Activated CD8-positive, alpha-beta memory T cell treated with anti-CD3 and anti-CD28 coated beads, Interleukin-2, amount 50 U/mL, for 24 hours (primary cell): ENCODE data around the gene LSS.
"Not testable (repeated sequence)": the region's sequence is repeated elsewhere in the genome, so short reads cannot be mapped to it uniquely, and the experiment has no call there.

Experiments
- DNase-seq: peaks from one replicate; pipeline ENCODE4 v3.0.0-alpha.2; 2020; ENCODE audit errors: extremely low read depth

Gene LSS

DNA sequence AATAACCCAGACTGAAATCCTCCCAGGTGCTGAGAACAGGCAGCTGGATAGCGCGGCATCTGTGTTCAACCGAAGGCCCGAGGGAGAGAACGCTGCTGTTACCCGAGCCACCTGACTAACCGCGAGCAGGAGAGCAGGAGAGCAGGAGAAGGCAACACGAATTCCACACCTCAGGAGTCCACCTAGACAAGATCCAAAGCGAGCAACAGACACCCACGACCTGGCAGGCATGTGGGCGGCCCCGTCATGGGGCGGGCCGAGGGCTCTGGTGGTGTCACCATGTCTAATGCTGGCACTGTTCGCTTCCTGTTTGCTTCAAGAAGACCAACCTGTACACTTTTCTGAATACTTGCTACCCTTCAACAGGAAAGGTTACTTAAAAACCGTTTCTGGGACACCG, 23.4 kb downstream of the LSS start:
- no peak for DNase-seq

DNA sequence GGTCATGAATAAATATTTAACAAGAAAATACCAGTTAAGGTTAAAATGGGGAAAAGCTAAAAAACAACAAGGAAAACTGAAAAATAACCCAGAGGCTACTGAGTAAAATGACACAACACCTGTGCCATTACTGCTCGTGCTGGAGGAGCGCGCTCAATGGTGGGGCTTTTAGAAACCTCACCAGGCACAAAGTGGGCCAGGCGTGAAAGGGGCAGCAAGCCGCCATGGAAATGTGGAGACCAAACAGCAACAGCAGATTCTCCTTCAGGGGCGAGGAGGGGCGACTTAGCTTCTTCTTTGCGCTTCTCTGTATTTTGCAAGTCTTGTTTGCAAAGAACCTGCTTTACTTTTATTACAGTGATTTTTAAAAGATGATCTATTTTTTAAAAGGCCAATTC, 25.4 kb downstream of the LSS start:
- DNase-seq: no peak

DNA sequence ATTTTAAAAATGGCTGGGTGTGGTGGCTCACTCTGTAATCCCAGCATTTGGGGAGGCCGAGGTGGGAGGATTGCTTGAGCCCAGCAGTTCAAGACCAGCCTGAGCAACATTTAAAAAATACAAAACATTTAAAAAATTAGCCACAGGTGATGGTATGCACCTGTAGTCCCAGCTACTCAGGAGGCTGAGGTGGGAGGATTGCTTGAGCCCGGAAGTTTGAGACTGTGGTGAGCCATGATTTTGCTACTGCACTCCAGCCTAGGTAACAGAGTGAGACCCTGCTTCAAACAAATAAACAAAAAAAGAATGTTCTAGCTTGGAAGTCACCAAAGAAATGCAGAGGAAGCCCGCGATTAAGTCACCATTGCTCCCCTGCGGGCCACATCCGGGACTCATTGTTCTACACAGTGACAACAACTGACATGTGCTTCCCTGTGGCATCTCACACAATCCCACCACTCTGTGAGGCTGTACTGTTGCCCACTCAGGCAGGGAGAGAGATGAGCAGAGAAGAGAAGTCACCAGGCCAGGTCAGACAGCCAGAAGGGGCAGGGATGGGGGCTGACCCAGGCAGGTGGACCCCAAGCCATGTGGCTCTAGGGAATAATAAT, 25.9 kb downstream of the LSS start:
- DNase-seq: no peak

DNA sequence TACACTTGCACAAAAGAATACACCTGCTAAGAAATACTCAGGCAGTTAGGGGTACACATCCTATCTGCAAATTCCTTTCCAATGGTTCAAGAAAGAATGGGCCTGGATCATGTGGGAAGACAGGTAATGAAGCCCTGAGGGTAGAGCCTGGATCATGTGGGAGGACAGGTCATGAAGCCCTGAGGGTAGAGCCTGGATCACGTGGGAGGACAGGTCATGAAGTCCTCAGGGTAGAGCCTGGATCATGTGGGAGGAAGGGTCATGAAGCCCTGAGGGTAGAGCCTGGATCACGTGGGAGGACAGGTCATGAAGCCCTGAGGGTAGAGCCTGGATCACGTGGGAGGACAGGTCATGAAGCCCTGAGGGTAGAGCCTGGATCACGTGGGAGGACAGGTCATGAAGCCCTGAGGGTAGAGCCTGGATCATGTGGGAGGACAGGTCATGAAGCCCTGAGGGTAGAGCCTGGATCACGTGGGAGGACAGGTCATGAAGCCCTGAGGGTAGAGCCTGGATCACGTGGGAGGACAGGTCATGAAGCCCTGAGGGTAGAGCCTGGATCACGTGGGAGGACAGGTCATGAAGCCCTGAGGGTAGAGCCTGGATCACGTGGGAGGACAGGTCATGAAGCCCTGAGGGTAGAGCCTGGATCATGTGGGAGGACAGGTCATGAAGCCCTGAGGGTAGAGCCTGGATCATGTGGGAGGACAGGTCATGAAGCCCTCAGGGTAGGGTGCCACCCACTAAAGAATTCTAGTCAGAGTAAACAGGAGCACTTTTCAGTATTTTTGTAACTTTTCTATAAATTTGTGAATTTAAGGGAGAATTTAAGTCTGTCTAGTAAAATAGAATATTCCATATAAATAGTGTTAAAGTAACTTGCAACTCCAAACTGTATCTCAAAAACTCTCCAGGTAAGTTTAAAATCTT, 27.4 kb downstream of the LSS start:
- not testable (repeated sequence) for DNase-seq

DNA sequence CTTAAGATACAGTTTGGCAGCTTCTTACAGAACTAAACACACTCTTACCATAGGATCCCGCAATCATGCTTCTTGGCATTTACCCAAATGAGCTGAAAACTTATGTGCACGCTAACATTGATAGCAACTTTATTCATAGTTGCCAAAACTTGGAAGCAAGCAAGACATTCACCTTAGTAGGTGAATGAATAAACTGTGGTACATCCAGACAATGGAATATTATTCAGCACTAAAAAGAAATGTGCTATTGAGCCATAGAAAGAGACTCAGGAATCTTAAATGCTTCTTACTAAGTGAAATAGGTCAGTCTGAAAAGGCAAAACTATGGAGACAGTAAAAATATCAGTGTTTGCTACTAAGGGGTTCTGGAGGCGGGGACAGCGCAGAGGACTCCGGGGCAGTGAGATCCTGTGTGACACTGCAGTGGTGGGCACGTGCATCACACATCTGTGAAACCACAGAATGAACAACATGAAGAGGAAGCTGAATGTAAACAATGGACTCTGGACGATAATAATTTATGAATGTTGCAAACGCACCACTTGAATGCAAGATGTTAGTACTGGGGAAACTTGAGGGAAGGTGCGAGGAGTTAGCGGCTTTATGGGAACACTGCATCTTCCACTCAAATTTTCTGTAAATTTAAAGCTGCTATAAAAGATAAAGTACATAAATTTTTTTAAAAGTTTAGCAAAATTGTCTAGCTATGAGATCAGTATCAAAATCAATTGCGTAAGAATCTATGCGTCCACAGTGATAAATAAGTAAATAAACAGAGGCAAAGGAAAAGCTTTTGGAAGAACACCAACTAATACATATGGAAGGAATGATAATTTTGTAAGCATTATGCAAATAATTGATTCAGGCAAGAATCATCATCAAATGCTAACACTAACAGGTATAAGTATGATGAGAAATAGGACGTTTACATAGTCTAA, 28.9 kb downstream of the LSS start:
- no peak for DNase-seq

DNA sequence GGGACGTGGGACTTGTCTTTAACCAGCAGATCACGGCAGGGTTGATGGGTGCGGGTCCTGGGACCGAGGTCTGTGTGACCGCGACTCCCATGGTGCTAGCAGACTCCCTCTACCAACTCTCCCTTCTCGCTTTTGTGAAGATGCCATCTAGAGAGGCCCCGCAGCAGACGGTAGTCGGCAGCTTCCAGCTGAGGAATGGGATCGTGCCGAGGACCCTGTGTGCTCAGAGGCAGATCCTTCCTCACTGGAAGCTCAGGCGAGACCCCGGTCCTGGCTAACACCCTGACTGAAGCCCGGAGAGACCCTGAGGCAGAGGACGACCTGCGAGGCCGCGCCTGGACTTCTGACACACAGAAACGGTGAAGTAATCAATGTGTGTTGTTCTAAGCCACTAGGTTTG, 31.8 kb downstream of the LSS start:
- no peak for DNase-seq

DNA sequence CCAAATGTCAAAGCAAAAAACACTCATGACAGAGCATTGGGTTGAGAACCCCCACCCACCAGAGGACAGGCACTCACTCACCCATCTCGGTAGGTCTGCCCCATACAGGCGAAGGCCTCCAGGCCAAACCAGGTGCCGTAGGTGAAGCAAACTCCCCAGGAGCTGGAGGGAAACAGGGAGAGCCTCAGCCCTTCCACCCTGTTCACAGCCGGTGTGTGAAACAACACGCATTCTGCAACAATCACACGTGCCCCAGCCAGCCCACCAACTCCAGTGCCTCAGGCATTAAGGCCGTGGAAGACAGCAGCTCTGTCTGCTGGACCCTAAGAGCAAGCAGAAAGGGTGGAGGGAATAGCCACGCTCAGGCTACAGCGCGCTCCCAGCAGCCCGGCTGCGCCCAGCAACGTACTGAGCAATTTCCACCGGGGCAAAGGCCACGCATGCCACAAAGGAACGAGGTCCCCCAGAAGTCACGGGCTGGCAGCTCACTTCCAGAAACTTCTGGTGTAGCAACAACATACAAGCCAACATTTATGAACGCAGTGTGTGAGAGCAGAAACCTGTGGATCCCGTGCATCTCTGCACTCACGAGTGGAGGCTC, 32.9 kb downstream of the LSS start:
- DNase-seq: no peak

DNA sequence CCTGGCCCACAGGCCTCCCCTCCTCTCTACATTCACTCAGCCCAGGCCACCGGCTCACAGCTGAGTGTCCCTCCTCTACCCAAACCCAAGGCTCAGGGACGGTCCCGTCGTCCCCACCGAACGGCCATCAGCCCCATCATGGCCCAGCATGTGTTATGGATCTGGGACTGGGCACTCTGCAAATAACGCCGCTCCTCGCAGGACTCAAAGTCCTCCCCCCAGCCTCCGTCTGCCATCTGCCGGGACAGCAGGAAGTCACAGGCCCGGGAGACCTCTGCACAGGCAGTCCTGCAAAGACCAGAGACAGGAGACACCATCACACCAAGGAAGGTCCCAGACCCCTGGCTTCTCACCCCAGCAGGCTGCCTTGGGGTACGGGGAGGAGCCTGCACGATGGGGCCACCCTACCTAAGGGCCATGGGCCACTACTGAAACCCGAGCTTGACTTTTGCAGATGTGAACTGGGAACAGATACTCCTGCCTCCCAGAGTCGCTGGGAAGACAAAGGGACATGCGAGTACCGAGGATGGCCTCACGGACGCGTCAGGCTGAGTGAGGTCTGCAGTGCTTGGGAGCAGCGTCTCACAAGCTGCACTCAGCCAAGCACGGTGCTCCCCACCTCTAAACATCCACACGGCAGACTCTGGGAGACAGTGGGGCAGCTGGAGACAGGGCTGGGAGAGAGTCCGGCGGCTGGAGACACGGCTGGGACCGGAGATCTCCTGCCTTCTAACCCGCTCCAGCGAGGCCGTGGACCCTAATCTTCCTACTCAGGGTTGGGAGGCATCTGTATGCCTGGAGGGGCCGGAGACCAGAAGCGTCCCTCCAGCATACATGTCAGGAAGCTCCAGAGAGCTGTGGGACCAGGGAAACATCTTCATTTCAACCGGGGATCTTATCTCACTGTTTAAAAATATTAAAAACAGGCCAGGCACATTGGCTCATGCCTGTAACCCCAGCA, 33.9 kb downstream of the LSS start:
- no peak for DNase-seq

DNA sequence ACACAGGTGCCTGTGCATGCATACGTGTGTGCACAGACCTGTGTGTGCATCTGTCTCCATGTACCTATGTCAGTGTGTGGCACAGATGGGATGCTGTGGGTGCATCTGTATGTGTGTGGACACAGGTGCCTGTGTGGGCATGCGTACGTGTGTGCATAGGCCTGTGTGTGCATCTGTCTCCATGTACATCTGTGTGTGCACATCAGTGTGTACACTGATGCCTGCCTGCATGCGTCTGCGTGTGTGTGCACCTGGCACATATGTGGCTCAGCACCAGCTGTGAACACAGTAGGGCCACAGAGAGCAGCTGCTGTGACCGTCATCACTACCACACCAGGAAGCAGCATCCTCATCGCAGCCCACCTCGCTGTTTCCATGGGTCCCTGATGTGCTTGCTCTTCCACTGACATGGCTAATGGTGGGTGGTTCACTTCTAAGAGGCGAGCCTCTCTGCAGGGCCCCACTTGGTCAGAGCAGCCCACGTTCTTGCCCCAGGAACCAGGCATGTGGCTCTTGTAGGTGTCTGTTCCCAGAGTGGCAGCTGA, 34.7 kb downstream of the LSS start:
- no peak for DNase-seq

DNA sequence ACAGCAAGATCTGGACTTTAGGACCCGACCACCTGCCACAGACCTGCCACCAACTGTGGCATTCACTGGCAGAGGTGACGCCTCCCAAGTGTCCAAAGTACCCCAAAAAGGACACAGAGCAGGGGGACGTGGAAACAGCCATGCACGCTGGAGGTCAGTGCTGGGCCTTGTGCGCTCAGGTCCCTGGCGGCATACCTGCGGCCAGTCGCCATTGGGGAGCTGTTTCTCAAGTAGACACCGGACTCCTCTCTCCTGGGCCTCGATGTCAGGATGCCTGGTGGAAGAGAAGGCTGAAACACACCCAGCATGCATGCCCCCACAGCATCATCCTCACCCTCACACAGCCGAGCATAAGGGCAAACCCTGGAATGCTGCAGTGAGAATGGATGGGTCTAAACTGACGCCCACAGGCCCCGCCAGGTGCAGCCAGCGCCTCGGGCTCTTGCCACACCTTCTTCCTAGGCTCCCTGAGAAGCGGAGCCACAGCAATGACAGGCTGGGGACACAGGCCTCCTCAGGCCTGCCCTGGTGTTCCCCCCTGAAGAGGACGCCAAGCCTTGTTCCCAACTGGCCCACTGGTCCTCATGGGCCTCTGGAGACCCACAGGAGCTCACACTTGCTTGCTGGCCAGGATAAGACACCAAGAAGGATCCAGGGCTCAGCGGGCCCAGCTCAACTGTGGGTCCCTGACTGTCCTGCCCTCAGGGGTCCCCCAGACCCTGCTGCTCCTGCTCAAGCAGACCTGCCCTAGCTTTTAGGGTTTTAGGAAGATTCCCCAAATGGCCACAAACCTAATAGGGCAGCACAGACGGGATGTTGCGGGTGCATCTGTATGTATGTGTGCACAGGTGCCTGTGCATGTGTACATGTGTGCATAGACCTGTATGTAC, 36.6 kb downstream of the LSS start:
- DNase-seq: no peak

DNA sequence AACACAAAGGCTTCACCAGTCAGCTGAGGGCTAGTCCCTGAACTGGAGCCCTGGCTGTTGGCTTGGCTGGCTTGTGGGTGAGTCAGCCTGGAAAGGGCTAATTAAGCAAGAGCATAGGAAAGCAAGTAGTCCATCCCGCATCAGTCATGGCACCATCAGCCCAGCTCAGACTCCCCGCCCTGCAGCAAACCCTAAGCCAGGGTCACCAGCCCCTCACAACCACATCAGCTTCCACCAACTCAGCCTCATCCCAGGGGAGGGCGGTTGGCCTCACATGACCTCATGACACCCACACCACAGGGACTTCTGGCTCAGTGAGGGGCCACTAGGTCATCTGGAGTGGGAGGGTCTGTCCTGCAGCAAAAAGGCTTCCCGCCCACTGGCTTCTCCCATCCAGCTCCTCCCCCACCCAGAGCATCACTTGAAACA, 37.3 kb downstream of the LSS start:
- no peak for DNase-seq

DNA sequence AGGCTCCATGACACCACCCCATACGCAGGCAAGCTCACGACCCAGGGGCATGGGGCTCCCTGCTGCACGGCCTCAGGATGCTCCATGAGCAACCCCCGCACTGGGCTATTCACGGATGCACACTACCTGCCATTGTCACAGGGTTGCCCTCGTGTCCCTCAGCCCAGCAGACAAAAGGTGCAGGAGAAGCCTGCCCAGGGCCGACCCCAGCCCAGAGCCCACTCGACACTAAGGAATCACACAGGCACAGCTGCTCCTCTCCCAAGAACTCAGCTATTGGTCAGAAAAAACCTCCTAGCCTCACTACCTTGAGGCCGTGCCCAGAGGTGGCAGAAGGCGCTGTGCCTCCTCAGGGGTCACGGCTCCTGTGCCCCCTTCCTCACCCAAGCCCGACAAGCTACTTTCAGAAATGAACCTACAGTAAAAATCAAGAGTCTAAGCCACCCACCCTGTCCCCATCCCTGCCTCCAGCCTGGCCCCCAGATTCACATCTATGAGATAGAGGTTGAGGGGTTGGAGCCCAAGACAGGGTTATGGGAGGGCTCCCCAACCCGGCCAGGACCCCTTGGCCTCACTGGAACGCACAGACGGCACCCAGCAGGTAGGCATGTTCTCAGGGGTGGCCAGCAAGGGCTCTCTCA, 38.0 kb downstream of the LSS start:
- no peak for DNase-seq

DNA sequence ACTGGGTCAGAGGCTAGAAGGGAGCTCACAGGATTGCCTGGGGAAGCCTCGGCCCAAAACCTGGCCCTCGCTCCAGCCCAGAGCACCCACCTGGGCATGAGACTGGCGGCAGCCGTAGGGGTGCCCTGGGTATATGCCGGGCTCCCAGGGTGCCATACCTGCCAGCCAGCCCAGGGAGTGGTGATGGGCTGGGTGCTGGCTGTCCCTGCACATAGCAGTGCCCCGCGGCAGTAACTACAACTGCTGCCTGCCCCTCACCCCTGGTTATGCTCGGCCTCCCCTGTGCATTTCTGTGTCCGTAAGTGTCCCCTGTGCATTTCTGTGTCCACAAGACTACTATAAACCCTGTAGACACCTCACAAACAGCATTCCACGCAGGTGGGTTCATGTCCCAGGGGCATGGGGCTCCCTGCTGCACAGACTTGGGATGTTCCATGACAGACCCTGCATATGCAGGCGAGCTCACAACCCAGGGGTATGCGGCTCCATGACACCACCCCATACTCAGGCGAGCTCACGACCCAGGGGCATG, 38.5 kb downstream of the LSS start:
- no peak for DNase-seq

DNA sequence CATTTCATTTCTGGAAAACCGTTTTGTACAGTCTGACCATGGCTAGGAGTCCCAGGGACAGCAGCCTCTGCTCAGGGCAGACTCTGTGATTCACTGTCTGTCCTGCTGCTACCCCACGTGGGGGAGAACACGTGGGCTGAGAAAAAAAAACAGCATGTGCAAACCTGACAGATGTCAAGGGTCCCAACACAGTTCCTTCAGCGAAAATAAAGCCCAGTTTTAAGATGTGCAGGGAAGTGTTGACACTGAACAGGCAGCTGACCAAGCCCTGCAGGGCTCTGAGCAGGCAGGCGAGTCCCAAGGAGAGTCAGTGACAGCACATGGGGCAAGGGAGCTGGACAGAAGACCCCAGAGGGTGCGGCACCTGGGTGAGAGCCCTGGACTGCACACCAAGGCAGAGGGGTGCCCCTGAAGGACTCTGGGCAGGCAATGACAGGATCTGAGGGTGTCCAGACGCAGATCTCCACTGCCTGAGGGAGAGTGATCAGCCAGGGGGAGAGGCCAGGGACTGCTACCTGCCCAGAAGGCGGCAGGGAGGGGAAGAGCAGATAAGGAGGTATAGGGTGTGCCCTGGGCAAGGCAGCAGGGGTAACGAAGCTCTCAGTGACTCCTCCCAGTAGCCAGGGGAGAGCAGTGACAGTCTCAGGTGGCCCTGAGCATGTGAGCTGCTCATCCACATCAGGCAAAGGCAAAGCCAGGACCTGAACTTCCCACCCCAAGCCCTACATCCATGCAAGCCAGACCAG, 39.2 kb downstream of the LSS start:
- no peak for DNase-seq

DNA sequence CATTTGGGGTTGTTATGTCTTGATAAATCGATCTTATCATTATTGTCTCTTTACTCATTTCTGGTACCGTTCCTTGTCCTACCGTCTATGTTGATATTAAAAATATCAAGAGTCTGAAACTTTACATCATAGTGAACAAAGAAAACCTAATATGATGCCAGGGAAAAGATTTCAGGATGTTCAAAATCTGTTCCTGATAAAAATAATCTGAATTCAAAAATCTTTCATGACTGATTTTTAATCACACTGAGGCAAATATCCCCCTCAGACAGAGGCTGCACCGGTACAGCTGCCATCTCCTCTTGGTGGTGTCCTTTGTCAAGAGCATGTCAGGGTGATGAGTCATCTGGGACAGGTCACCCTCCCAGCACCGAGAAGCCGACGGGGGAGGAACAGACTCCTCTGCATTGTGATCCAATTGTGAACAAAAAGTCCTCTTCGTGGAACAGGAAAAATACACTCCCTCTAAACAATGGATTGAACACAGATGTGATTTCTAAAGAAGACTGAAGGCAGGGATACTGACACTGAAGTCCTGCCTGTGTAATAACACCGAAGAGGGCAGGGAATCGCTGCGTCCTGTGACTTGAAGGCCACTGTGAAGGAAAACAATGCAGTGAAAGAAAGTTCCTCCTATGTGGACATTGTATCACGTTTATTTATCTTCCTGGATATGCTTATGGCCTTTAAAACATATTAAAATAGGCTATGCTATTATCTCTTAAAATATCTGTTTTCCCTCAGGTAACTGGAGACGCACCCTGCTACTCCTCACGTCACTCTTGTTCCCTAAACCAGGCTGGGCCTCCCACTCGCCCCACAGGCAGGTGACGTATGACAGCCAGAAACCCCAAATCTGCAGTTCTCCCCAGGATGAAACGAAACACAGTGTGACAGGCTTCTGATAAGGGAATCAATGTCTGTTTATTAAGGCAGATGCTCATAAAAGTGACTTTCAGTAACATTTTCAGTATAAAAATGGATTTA, 40.1 kb downstream of the LSS start:
- no peak for DNase-seq

DNA sequence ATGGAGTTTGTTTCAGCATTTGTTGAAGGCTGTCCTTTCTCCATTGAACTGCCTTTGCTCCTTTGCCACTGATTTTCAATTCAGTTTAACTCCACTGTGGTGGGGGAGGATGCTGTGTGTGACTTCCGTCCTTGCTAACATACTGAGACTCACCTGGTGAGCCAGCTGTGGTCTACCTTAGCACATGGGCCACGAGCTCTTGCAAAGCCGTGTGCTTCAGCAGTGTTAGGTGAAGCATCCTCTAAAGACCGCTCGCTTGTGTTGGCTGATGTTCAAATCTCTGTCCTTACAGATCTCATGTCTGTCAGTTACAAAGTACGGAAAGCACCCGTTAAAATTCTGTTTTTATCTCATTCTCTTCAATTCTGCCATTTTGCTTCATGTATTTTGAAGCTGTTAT, 40.8 kb downstream of the LSS start:
- no peak for DNase-seq

DNA sequence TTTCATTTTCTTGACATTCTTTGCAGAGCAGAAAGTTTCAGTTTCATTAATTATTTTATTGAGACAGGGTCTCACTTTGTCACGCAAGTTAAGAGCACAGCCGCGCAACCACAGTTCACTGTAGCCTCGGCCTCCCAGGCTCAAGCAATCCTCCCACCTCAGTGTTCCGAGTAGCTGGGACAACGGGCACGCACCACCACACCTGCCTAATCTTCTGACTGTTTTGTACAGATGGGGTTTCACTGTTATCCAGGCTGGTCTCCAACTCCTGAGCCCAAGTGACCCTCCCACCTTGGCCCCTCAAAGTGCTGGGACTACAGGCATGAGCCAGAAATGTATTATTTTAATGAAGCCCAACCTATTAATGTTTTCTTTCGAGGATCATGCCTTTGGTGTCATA, 41.3 kb downstream of the LSS start:
- no peak for DNase-seq
